RWPE2 (cell line): Measurements from ENCODE around the gene CCDC93.

Source experiments
- ATAC-seq: fragments of 200-7000 bp; cut with Tn5 transposase; 3 replicates; pipeline ENCODE4 v1.9.1; 2021; ENCODE audit warnings: low read depth
- DNase-seq: peaks from one replicate; pipeline ENCODE4 v3.0.0-alpha.2; 2020; ENCODE audit warnings: low spot score
- H3K27ac ChIP-seq: fragments of 450-650 bp; 2 replicates; pipeline ENCODE4 v1.5.1; 2017; ENCODE audit warnings: mild to moderate bottlenecking; ENCODE audit not compliant: poor library complexity, severe bottlenecking
- H3K27me3 ChIP-seq: fragments of 250-450 bp; sonication (Bioruptor Pico); 2 replicates; pipeline ENCODE4 v1.5.1; 2021; ENCODE audit warnings: mild to moderate bottlenecking, moderate library complexity; ENCODE audit not compliant: insufficient read depth, poor library complexity, severe bottlenecking
- H3K36me3 ChIP-seq: fragments of 250-450 bp; sonication (Bioruptor Pico); 2 replicates; pipeline ENCODE4 v1.5.1; 2020; ENCODE audit warnings: low read depth, mild to moderate bottlenecking, moderate library complexity
- H3K4me1 ChIP-seq: fragments of 250-450 bp; sonication (Bioruptor Pico); 2 replicates; pipeline ENCODE4 v1.5.1; 2021; ENCODE audit warnings: mild to moderate bottlenecking, moderate library complexity; ENCODE audit not compliant: insufficient read depth, poor library complexity, severe bottlenecking
- H3K4me3 ChIP-seq: fragments of 250-450 bp; sonication (Bioruptor Pico); 2 replicates; pipeline ENCODE4 v1.5.1; 2021; ENCODE audit warnings: mild to moderate bottlenecking, moderate library complexity; ENCODE audit not compliant: severe bottlenecking
- H3K9me3 ChIP-seq: fragments of 250-450 bp; sonication (Bioruptor Pico); 2 replicates; pipeline ENCODE4 v1.5.1; 2021; ENCODE audit warnings: mild to moderate bottlenecking, moderate library complexity; ENCODE audit not compliant: severe bottlenecking
- CTCF ChIP-seq: fragments of 450-650 bp; IDR thresholded peaks from one replicate; pipeline ENCODE4 v1.5.1; 2017; ENCODE audit warnings: mild to moderate bottlenecking, moderate library complexity; ENCODE audit not compliant: poor library complexity, severe bottlenecking

The CCDC93 gene

DNA sequence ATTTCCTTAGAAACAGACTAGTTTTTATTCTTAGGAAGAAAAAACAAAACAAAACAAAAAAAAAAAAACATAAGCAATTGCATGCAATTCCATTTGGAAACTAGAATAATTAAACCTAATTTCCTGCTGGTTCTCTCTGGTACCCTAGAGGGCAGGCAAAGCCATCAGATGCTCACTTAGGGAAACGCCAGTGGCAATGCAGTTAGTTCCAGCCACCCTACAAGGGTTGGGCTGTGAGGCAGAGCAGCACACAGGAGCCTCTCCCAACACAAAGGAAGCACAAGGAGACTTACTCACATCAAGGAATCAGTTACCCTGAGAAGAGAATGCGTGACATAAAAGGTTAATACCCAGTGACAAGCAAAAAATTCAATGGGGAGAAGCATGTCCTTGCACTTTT is 28.8 kb downstream of the CCDC93 start:
- ATAC-seq (no peak), DNase-seq (no peak)
- Histone ChIP-seq H3K4me3 (no peak overlapping the region), H3K36me3 (peaks cover 25% of the 10 kb centered on the region), H3K27ac (no peak overlapping the region), H3K4me1 (peaks cover 15% of the 10 kb centered on the region), H3K9me3 (no peaks in the 10 kb centered on the region), H3K27me3 (no peaks in the 10 kb centered on the region)
- no peak for TF ChIP-seq CTCF

- no peak for DNase-seq
- no peak for TF ChIP-seq CTCF
- H3K27ac ChIP-seq = no peak overlapping the region
- H3K4me3 ChIP-seq = no peak overlapping the region
- ATAC-seq = no peak
- peaks cover 22% of the 10 kb centered on the region for H3K36me3 ChIP-seq
- no peaks in the 10 kb centered on the region for H3K27me3 ChIP-seq
- H3K4me1 ChIP-seq = peaks cover 24% of the 10 kb centered on the region
- H3K9me3 ChIP-seq = no peaks in the 10 kb centered on the region
These were observed 29.7 kb downstream of the CCDC93 start for GRCh38 chr2:117984208-117984607.

DNA sequence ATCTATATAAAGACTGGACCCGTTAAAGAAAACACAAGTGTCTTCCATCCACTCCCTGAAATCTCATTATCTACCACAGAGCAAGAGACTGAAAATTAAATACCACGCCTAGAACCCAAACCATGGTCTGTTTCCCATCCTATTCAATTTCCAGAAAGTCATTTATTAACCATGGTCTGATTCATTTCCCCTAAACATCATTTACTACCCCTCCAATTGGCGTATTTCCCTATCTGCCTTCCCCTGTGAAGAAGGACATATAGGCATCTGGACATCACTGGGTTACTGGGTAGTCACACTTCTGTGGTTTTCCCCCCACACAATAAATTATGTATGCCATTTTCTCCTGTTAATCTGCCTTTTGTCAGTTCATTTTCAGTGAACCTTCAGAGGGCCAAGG is 30.8 kb downstream of the CCDC93 start:
- H3K4me3 ChIP-seq = no peak overlapping the region
- ATAC-seq = no peak
- H3K4me1 ChIP-seq = peaks cover 33% of the 10 kb centered on the region
- no peaks in the 10 kb centered on the region for H3K27me3 ChIP-seq
- TF ChIP-seq CTCF = no peak
- DNase-seq = no peak
- no peaks in the 10 kb centered on the region for H3K9me3 ChIP-seq
- peaks cover 29% of the 10 kb centered on the region for H3K36me3 ChIP-seq
- no peak overlapping the region for H3K27ac ChIP-seq

- Histone ChIP-seq H3K4me3 (no peak overlapping the region), H3K27me3 (no peaks in the 10 kb centered on the region), H3K36me3 (peaks cover 34% of the 10 kb centered on the region), H3K27ac (peak overlapping the region; percentile 99), H3K4me1 (peaks cover 33% of the 10 kb centered on the region), H3K9me3 (no peaks in the 10 kb centered on the region)
- DNase-seq (no peak), ATAC-seq (no peak)
- no peak for TF ChIP-seq CTCF
These were observed 31.4 kb downstream of the CCDC93 start for GRCh38 chr2:117982376-117983033.

- DNase-seq (no peak), ATAC-seq (no peak)
- TF ChIP-seq CTCF = no peak
- peaks cover 40% of the 10 kb centered on the region for H3K36me3 ChIP-seq
- peak overlapping the region; percentile 99 for H3K27ac ChIP-seq
- H3K9me3 ChIP-seq = no peaks in the 10 kb centered on the region
- no peaks in the 10 kb centered on the region for H3K27me3 ChIP-seq
- no peak overlapping the region for H3K4me3 ChIP-seq
- peaks cover 33% of the 10 kb centered on the region for H3K4me1 ChIP-seq
These were observed 32.1 kb downstream of the CCDC93 start for GRCh38 chr2:117981810-117982209.
